HUES64 (cell line): ENCODE measurements around the gene SPACA4.

ENCODE experiments used
- H3K27ac ChIP-seq: 2 replicates; pipeline ENCODE4 v1.7.0; 2013; ENCODE audit warnings: low read depth, low read length, inconsistent platforms
- H3K27me3 ChIP-seq: 2 replicates; pipeline ENCODE4 v1.6.1; 2013; ENCODE audit warnings: mild to moderate bottlenecking, low read length; ENCODE audit not compliant: insufficient read depth
- H3K36me3 ChIP-seq: 2 replicates; pipeline ENCODE4 v1.6.1; 2013; ENCODE audit warnings: mild to moderate bottlenecking, low read length; ENCODE audit not compliant: insufficient read depth
- H3K4me1 ChIP-seq: 2 replicates; pipeline ENCODE4 v1.6.1; 2013; ENCODE audit warnings: mild to moderate bottlenecking, low read length, moderate library complexity; ENCODE audit not compliant: insufficient read depth
- H3K4me3 ChIP-seq: 2 replicates; pipeline ENCODE4 v1.5.1; 2013; ENCODE audit warnings: mild to moderate bottlenecking, low read length, moderate library complexity
- H3K9ac ChIP-seq: 2 replicates; pipeline ENCODE4 v1.6.1; 2013; ENCODE audit warnings: mild to moderate bottlenecking, low read depth, low read length
- H3K9me3 ChIP-seq: 2 replicates; pipeline ENCODE4 v1.6.1; 2013; ENCODE audit warnings: low read depth, low read length; ENCODE audit not compliant: insufficient read depth
- WGBS: fragments of 150-250, 120-280 bp; methylation state at CpG from one replicate; pipeline ENCODE4 v1.1.7; 2013; ENCODE audit warnings: missing lambda C conversion rate; 5-methylcytosine and 5-hydroxymethylcytosine counted together

SPACA4 gene

DNA sequence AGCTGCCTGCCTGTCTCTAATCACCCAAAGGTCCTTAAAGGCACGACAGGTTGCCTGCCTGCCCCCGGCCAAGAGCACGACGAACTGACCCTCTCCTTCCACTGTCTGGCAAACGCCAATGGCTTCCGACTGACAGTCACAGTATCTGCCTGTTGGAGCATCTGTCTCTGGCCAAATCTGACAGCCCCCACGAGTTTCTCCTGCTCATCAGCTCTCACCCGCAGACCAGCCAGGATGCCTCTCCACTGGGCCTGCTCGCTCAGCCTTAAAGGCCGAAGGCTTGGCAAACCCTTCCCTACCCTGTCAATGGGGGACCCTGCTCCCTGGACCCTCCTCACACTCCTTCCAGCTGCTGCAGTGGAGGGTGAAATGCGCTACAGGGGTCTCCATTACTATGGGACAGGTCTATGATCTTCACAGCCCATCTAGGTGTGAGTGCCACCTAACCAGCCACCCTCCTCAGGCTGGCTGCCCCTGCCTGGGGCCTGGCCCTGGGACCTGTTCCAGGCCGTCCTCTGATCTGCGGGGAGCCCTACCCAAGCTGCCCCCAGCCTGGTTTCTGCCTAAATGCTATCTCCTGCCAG, 7.4 kb downstream of the SPACA4 start:
- Histone ChIP-seq H3K9ac (peak overlapping the region; percentile 84), H3K27ac (peak overlapping the region; percentile 99), H3K36me3 (peaks cover 35% of the 10 kb centered on the region), H3K9me3 (no peaks in the 10 kb centered on the region), H3K4me3 (no peak overlapping the region), H3K4me1 (peaks cover 33% of the 10 kb centered on the region), H3K27me3 (no peaks in the 10 kb centered on the region)
- 90% methylated on average over 13 of the region's 13 CpGs for WGBS

- peak within 1 kb of the TSS; percentile 99 for H3K27ac ChIP-seq
- H3K27me3 ChIP-seq = no peaks in the 10 kb centered on the region
- H3K9ac ChIP-seq = peak within 1 kb of the TSS; percentile 84
- H3K4me3 ChIP-seq = peak within 1 kb of the TSS; percentile 38
- peaks cover 35% of the 10 kb centered on the region for H3K36me3 ChIP-seq
- peaks cover 33% of the 10 kb centered on the region for H3K4me1 ChIP-seq
- WGBS = 29% methylated on average over 30 of the region's 31 CpGs
- H3K9me3 ChIP-seq = no peaks in the 10 kb centered on the region
Observed at GRCh38 chr19:48614436-48615230, 8.1 kb downstream of the SPACA4 start, which contains the start of gene FAM83E. Gene FAM83E, minus strand, starts transcription at chr19:48615076. Its CDS starts 1,704 bp downstream, at chr19:48613372.

- peaks cover 35% of the 10 kb centered on the region for H3K36me3 ChIP-seq
- H3K4me1 ChIP-seq = peaks cover 37% of the 10 kb centered on the region
- no peaks in the 10 kb centered on the region for H3K9me3 ChIP-seq
- peak overlapping the region; percentile 84 for H3K9ac ChIP-seq
- H3K4me3 ChIP-seq = peak overlapping the region; percentile 38
- H3K27ac ChIP-seq = peak overlapping the region; percentile 99
- H3K27me3 ChIP-seq = no peaks in the 10 kb centered on the region
- 80% methylated on average over 17 of the region's 19 CpGs for WGBS
Observed at GRCh38 chr19:48615231-48616040, 8.9 kb downstream of the SPACA4 start.

DNA sequence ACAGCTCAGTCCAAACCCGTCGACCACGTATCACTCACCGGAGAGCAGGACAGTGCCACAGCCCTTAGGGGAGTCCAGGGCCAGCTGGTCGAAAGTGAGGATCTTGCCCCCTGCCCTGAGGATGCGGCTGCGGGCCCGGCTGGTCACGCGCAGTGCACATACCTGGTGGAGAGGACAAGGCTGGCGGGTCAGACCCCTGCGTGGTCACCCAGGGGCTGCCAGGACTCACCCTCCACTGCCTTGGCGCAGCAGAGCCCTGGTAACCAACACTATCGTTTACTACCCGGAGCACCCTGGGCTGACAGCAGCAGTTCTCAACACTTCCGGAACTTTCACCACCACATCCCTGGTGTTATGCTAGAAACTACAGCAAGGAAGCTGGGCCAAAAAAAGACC, 9.5 kb downstream of the SPACA4 start:
- Histone ChIP-seq H3K4me1 (peaks cover 37% of the 10 kb centered on the region), H3K9me3 (no peaks in the 10 kb centered on the region), H3K4me3 (0 out of 2 replicates have a peak overlapping the region, but pooled peaks have one; percentile 97), H3K27me3 (no peaks in the 10 kb centered on the region), H3K27ac (peak overlapping the region; percentile 99; the same call in 1 of the 2 replicates), H3K9ac (peak overlapping the region; percentile 46; the same call in 1 of the 2 replicates), H3K36me3 (peaks cover 35% of the 10 kb centered on the region)
- 94% methylated on average over 16 of the region's 16 CpGs for WGBS

- peak overlapping the region; percentile 97; the same call in 1 of the 2 replicates for H3K4me3 ChIP-seq
- no peaks in the 10 kb centered on the region for H3K27me3 ChIP-seq
- no peaks in the 10 kb centered on the region for H3K9me3 ChIP-seq
- peaks cover 37% of the 10 kb centered on the region for H3K4me1 ChIP-seq
- H3K27ac ChIP-seq = peak overlapping the region; percentile 99
- 92% methylated on average over 11 of the region's 12 CpGs for WGBS
- peaks cover 35% of the 10 kb centered on the region for H3K36me3 ChIP-seq
- H3K9ac ChIP-seq = peak overlapping the region; percentile 99; the same call in 1 of the 2 replicates
Observed at GRCh38 chr19:48616491-48617056, 10.0 kb downstream of the SPACA4 start.

DNA sequence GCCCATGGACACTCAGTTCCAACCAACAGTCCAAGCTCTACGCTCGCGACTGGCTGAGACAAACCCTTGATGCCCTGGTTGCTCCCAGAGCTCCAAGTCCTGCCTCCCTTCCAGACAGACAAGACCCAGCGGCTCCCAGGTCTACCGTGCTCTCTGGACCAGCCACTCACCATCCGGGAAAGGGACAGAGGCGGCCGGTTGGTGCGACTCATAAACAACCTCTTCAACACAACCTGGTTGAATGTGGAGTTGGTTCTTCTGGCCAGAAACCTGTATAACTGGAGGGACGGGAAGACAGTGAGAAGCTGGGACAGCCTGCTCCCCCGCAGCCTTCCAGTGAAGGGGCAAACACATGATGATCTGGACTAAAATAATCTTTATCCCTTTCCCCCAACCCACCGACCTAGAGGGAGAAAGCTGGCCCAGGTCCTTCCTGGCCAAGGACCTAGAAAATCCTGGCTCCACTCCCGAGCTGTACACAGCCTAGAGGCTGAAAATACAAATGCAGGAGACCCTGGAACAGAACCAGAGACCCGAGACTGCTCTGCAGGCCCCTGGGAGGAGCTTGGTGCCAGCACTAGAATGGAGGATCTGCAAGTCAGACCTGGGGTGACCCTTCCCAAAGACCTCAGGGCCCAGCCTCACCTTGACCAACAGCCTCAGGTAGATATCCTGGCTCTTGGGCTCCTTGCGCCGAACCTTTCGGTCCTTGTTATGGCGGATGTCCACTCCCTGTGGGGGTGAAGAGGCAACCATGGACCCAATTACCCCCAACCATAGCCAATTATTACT, 10.8 kb downstream of the SPACA4 start:
- H3K9ac ChIP-seq = peak overlapping the region; percentile 99
- no peaks in the 10 kb centered on the region for H3K27me3 ChIP-seq
- peak overlapping the region; percentile 97 for H3K4me3 ChIP-seq
- peaks cover 37% of the 10 kb centered on the region for H3K4me1 ChIP-seq
- no peaks in the 10 kb centered on the region for H3K9me3 ChIP-seq
- 89% methylated on average over 18 of the region's 18 CpGs for WGBS
- peak overlapping the region; percentile 99 for H3K27ac ChIP-seq
- peaks cover 35% of the 10 kb centered on the region for H3K36me3 ChIP-seq

GRCh38 chr19:48618278-48618915, 11.9 kb downstream of the SPACA4 start:
- no peaks in the 10 kb centered on the region for H3K9me3 ChIP-seq
- no peaks in the 10 kb centered on the region for H3K27me3 ChIP-seq
- peak overlapping the region; percentile 99 for H3K27ac ChIP-seq
- peak overlapping the region; percentile 99 for H3K9ac ChIP-seq
- WGBS = 1% methylated on average over 18 of the region's 18 CpGs
- H3K36me3 ChIP-seq = peaks cover 35% of the 10 kb centered on the region
- peaks cover 39% of the 10 kb centered on the region for H3K4me1 ChIP-seq
- peak overlapping the region; percentile 97 for H3K4me3 ChIP-seq

- Histone ChIP-seq H3K9ac (peak within 1 kb of the TSS; percentile 99), H3K4me3 (peak within 1 kb of the TSS; percentile 97), H3K4me1 (peaks cover 43% of the 10 kb centered on the region), H3K27me3 (no peaks in the 10 kb centered on the region), H3K36me3 (peaks cover 35% of the 10 kb centered on the region), H3K27ac (peak within 1 kb of the TSS; percentile 99), H3K9me3 (no peaks in the 10 kb centered on the region)
- WGBS = under 1% methylated on average over 69 of the region's 69 CpGs
Observed at GRCh38 chr19:48618916-48619691, 12.6 kb downstream of the SPACA4 start, which contains the start of the genes RPL18 and SPHK2. Gene RPL18, minus strand, starts transcription at chr19:48619178. Its CDS starts 35 bp downstream, at chr19:48619143. Gene SPHK2, plus strand, starts transcription at chr19:48619506. Its CDS starts 1,009 bp downstream, at chr19:48620515.
